EL (cell line): ENCODE data around the gene PNLDC1.
A peak's percentile ranks its signal among the peaks of the same experiment; 100 is the strongest.

Experiments used
- DNase-seq: peaks from one replicate; pipeline ENCODE4 v3.0.0-alpha.2; 2016

The PNLDC1 gene

DNA sequence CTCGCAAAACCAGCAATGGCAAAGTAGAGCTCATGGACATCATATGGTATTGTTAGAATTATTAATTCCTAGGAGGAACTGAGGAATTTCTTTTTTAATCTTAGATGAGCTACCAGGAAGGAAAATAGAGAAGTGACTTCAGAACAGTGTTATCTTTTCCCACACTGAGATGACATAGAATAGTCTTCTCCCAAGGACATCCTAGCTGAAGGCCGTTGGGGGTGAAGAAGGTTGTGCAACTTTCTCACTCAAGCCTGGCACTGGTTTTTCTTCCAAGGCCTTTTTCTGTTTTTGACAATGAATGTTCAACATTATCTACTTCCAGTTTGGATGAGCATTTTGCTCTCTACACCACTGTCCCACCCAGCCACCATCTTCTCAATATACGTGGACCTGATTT lies 54.9 kb downstream of the PNLDC1 start:
- no peak for DNase-seq

DNA sequence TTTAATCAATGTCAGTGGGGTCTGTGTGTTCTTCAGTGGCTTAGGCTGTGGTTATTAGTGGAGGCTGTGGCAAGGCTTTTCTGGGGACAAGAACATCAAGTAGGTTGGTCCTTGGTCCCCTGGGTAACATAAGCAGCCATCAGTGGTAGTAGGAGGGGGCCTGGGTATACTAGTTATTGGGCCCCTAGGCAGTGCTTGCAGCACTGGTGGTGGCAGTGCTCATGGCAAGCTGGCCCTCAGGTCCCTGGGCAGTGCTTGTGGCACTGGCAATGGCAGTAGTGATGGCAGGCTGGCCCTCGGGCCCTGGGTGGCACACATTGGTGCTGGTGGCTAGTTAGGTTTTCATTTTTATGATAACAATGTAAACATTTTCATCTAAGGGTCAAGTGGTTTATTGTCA lies 58.2 kb downstream of the PNLDC1 start:
- DNase-seq: no peak

DNA sequence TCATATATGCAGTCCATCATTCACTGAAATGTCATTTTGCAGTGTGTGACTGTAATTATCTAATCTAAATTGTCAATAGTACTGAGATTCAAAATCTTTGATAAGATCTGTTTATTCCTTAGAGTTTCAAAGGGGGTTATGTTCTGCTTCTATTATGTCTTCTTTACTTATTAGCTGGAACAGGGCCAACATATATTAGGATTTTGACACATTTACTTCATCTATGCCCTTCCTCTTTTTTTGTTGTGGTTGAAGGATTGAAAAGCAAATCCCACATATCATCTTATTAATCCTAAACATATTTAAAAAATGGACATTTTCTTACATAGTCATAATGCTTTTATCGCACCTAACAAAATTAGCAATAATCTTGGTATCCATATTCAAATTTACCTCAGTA lies 60.4 kb downstream of the PNLDC1 start:
- DNase-seq: no peak

DNA sequence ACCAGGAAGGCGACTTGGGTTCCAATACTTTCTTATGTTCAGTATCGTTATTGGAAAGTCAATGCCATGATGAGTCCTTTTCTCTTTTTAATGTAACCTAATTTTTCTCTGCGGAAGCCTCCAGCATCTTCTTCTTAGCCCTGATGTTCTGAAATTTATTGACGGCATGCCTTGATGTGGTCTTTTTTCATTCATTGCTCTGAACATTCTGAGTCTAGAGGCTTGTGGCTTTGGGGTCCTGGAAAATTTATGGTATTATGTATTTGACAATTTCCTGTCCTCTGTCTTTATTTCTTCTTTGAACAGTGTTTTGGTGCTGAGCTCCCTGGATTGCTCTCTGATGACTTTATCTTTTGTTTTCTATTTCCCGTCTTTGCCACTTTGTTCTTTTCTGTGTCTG lies 62.0 kb downstream of the PNLDC1 start:
- DNase-seq: no peak

DNA sequence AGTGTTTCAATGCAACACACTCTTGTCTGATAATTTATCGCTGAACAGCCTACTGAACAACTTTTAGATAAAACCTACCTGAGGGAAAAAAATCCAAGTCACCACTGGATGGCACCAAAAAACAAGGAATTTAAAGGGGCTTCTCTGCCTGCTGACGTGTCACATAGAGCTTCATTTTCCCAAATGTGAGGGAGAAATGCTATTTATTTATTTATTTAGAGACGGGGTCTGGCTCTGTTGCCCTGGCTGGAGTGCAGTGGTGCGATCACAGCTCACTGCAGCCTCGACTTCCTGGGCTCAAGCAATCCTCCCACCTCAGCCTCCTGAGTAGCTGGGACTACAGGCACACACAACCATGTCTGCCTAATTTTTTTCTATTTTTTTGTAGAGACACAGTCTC lies 63.3 kb downstream of the PNLDC1 start:
- DNase-seq: peak; percentile 75

DNA sequence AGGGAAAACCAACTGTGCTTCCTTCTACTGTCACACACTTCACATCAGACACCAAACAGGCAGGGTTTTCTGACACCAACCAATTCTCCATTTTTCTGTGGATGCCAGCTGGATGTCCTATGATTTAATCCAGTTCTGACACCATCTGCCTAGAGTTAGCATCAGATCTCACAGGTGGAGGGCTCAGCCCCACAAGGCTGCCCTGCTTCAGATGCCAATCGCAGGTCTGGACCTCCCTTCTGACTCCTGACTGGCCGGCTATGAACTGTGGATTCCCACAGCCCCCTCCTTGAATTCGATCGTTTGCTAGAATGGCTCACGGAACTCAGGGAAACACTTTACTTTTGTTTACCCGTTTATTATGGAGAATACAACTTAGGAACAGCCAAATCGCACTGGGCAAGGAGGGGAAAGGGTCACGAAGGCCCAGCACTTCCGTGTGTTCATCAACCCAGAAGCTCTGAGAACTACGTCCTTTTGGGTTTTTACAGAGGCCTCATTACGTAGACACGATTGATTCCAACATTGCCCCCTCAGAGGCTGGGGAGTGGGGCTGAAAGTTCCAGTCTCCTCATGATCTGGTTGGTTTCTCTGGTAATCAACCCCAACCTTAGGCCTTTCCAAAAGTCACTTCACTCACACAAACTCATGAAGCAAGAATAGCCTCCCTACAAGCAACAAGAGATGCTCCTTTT lies 65.3 kb downstream of the PNLDC1 start:
- DNase-seq: no peak

DNA sequence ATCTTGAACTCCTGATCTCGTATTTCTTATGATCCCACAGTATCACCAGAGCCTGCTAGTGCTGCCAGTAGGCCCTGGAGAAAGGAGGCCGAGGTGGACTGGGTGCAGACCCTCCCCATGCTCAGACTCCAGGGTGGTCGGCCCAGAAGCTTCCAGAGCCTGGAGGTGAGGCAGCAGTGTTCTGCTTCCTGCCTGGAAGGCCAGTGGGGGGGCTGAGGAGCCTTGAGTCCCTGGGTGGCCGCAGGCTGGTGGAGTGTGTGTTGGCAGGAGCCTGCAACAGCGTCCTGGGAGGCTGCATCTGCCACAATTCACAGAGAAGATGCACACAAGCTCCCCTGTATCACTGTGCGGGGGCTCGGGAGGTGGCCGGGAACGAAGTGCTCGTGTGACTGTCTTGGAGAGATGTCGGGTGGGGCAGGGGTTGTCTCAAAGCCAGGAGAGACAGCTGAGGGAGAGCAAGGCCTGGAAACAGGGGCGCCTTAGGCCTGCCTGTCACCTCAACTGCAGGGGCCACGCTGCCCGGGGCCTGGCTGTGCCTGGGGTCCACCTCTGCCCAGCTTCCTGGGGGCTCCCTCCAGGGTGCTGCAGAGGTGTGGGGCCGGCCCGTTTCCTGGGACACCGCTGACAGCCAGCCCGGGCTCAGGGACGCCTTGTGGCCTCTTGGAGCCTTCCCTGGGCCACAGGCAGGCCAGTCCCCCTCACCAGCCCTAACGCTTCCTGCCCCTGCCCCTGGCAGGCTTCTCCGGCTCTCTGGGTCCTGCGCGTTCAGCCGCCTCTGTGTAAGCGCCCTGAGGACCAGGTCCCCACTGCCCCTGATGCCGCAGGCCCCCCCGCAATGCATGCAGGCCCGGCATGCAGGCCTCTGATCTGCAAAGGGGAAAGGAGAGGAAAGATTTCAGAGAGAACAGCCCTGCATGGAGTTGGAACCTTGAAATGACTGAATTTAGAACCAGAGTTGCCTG lies 66.5 kb downstream of the PNLDC1 start:
- DNase-seq: no peak
